SU-DHL-6 (cell line): ENCODE data around the gene POMT2.

Experiments
- H2AFZ ChIP-seq: fragments of 200-600 bp; sonication (generic); 2 replicates; pipeline ENCODE4 v1.6.1; 2014; ENCODE audit warnings: low read depth, mild to moderate bottlenecking, moderate library complexity, mixed read lengths, antibody characterized with exemption, low read length; ENCODE audit not compliant: severe bottlenecking
- H3F3A ChIP-seq: fragments of 200-600 bp; shearing (Covaris generic); 2 replicates; pipeline ENCODE4 v1.6.0; 2016; ENCODE audit warnings: antibody characterized with exemption, mild to moderate bottlenecking; ENCODE audit not compliant: insufficient read depth
- H3K27ac ChIP-seq: fragments of 200-600 bp; sonication (generic); 2 replicates; pipeline ENCODE4 v1.5.1; 2016; ENCODE audit warnings: low read depth, mild to moderate bottlenecking, low read length, moderate library complexity, mixed read lengths
- H3K27me3 ChIP-seq: fragments of 200-600 bp; sonication (generic), shearing (Covaris generic); 2 replicates; pipeline ENCODE4 v1.6.0; 2014; ENCODE audit warnings: mild to moderate bottlenecking, low read length
- H3K36me3 ChIP-seq: fragments of 200-600 bp; sonication (generic); 2 replicates; pipeline ENCODE4 v1.6.1; 2014; ENCODE audit warnings: mild to moderate bottlenecking, low read length, mixed read lengths
- H3K4me2 ChIP-seq: fragments of 300-600, 200-600 bp; shearing (Covaris generic), sonication (generic); 2 replicates; pipeline ENCODE4 v1.6.0; 2014; ENCODE audit warnings: low read length, low read depth, mild to moderate bottlenecking; ENCODE audit not compliant: poor library complexity, severe bottlenecking
- H3K4me3 ChIP-seq: fragments of 200-600 bp; sonication (generic); 2 replicates; pipeline ENCODE4 v1.5.1; 2014; ENCODE audit warnings: antibody characterized with exemption, low read length, mild to moderate bottlenecking, mixed read lengths; ENCODE audit not compliant: insufficient read depth, poor library complexity, severe bottlenecking
- H3K79me2 ChIP-seq: fragments of 200-600 bp; sonication (generic); 2 replicates; pipeline ENCODE4 v1.6.1; 2014; ENCODE audit warnings: mild to moderate bottlenecking, low read length, moderate library complexity; ENCODE audit not compliant: insufficient read depth
- H3K9ac ChIP-seq: fragments of 200-600 bp; sonication (generic); 2 replicates; pipeline ENCODE4 v1.7.0; 2014; ENCODE audit warnings: mild to moderate bottlenecking, low read length
- H3K9me2 ChIP-seq: fragments of 200-600 bp; sonication (generic); replicated peaks from 2 replicates; pipeline ENCODE4 v1.6.1; 2014; ENCODE audit warnings: low read length; ENCODE audit not compliant: insufficient read depth
- H3K9me3 ChIP-seq: fragments of 200-600 bp; sonication (generic); 2 replicates; pipeline ENCODE4 v1.6.1; 2014; ENCODE audit warnings: low read length, mixed read lengths; ENCODE audit not compliant: insufficient read depth
- H4K20me1 ChIP-seq: fragments of 200-600 bp; sonication (generic); 2 replicates; pipeline ENCODE4 v1.6.1; 2014; ENCODE audit warnings: low read depth, mild to moderate bottlenecking, antibody characterized with exemption, low read length, moderate library complexity, mixed read lengths
- EZH2phosphoT487 ChIP-seq: fragments of 200-600 bp; sonication (generic), shearing (Covaris generic); conservative IDR thresholded peaks from 2 replicates; pipeline ENCODE4 v1.6.1; 2018; ENCODE audit warnings: mild to moderate bottlenecking, antibody characterized with exemption, low read length, moderate library complexity, mixed read lengths
- TF ChIP-seq, protein P1 (sequence below): fragments of 200-600 bp; sonication (generic); IDR thresholded peaks from one replicate; pipeline ENCODE4 v1.5.1; 2017; ENCODE audit warnings: antibody characterized with exemption, mild to moderate bottlenecking, low read length, moderate library complexity; ENCODE audit not compliant: insufficient read depth, poor library complexity, severe bottlenecking

POMT2 gene

DNA sequence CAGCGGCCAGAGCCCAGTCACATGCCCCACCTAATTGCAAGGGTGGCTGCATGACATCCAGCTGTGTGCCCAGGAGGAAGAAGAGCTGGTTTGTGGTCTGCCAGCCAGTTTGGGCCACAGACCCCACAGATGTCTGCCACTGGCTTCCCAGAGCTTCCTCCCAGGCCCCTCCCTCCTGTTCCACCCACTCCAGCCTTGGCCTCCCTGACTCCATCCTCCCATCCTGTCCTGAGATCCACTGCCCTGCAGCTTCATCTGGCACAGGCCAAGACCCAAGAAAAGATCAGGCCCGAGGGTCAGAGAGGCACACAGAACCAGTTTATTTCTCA lies 55.5 kb downstream of the POMT2 start:
- H3F3A ChIP-seq = no peaks in the 10 kb centered on the region
- no peaks in the 10 kb centered on the region for H3K79me2 ChIP-seq
- H3K27me3 ChIP-seq = no peaks in the 10 kb centered on the region
- H3K36me3 ChIP-seq = no peaks in the 10 kb centered on the region
- no peak overlapping the region for H3K27ac ChIP-seq
- no peaks in the 10 kb centered on the region for H3K9me3 ChIP-seq
- no peak overlapping the region for H3K4me3 ChIP-seq
- H2AFZ ChIP-seq = no peak overlapping the region
- TF ChIP-seq, protein P1, sequence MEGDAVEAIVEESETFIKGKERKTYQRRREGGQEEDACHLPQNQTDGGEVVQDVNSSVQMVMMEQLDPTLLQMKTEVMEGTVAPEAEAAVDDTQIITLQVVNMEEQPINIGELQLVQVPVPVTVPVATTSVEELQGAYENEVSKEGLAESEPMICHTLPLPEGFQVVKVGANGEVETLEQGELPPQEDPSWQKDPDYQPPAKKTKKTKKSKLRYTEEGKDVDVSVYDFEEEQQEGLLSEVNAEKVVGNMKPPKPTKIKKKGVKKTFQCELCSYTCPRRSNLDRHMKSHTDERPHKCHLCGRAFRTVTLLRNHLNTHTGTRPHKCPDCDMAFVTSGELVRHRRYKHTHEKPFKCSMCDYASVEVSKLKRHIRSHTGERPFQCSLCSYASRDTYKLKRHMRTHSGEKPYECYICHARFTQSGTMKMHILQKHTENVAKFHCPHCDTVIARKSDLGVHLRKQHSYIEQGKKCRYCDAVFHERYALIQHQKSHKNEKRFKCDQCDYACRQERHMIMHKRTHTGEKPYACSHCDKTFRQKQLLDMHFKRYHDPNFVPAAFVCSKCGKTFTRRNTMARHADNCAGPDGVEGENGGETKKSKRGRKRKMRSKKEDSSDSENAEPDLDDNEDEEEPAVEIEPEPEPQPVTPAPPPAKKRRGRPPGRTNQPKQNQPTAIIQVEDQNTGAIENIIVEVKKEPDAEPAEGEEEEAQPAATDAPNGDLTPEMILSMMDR = no peak
- TF ChIP-seq EZH2phosphoT487 = no peak
- H3K9ac ChIP-seq = no peak overlapping the region
- no peaks in the 10 kb centered on the region for H4K20me1 ChIP-seq
- no peaks in the 10 kb centered on the region for H3K9me2 ChIP-seq
- no peak overlapping the region for H3K4me2 ChIP-seq

DNA sequence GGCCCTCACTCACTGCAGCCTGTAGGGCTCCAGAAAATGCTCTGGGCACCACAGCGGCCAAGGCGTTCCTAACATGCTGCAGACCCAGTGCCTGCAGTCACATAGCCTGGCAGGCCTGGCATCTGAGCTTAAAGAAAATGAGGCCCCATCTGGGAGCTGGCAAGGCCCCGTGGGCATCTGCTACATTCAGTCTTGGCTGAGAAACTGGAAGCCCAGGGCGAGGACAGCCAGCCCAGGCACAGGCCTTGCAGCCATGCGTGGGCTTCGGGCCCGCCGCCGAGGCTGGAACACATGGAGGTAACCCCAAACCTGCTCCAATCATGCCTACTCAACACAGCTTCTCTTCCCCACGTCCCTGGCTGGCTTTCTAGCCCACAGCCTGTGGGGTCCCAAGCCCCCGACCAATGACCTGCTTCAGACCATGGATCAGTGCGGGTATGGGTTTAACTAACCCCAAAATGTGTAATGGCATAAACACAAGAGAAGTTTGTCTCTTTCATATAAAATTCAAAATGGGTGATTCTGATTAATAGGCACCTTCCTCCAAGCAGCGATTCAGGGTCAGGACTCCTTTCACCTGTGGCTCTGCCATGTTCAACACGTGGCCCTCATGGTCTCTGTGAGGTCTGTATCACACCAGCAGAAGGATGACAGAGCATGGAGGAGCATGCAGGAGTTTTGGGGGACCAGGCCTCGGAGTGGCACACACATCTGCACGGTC lies 56.1 kb downstream of the POMT2 start:
- no peaks in the 10 kb centered on the region for H3K27me3 ChIP-seq
- no peaks in the 10 kb centered on the region for H3K9me3 ChIP-seq
- no peak overlapping the region for H2AFZ ChIP-seq
- no peaks in the 10 kb centered on the region for H3K79me2 ChIP-seq
- H3K36me3 ChIP-seq = no peaks in the 10 kb centered on the region
- no peaks in the 10 kb centered on the region for H3F3A ChIP-seq
- H3K9ac ChIP-seq = no peak overlapping the region
- H3K4me3 ChIP-seq = no peak overlapping the region
- H3K27ac ChIP-seq = no peak overlapping the region
- H3K9me2 ChIP-seq = no peaks in the 10 kb centered on the region
- H4K20me1 ChIP-seq = no peaks in the 10 kb centered on the region
- H3K4me2 ChIP-seq = no peak overlapping the region
- TF ChIP-seq, protein P1 = no peak
- no peak for TF ChIP-seq EZH2phosphoT487

DNA sequence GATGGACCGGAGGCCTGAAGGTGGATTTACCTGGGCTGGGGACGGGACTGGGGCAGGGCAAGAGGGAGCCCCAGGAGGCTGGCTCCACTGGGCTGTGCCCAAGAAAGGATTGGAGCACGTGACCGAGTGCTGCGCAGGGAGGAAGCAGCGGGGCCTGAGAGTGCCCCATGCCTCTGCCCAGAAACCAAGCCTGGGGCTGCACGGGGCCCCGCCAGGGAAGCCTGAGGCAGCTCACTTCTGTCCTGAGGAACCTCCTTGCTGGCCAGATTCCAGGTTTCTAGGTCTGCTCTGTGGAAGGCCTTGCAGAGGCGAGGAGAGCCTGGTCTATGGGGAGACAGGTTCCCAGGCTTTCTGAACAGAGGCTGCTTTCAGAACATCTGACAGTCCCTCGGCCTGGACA lies 60.1 kb downstream of the POMT2 start:
- Histone ChIP-seq H3K27me3 (no peaks in the 10 kb centered on the region), H3K36me3 (no peaks in the 10 kb centered on the region), H3K9me3 (no peaks in the 10 kb centered on the region), H3K4me3 (no peak overlapping the region), H4K20me1 (no peaks in the 10 kb centered on the region), H3K9ac (no peak overlapping the region), H3K27ac (no peak overlapping the region), H3F3A (no peaks in the 10 kb centered on the region), H3K79me2 (no peaks in the 10 kb centered on the region), H2AFZ (no peak overlapping the region), H3K9me2 (no peaks in the 10 kb centered on the region), H3K4me2 (no peak overlapping the region)
- no peak for TF ChIP-seq EZH2phosphoT487
- TF ChIP-seq, protein P1 = no peak
